H1 (cell line): ENCODE results near the gene MPHOSPH9. TPM values are rescaled to one million over a fixed set of nuclear protein-coding genes. Genes with fewer than 3 reads are reported as not detected.
A peak's percentile ranks its signal among the peaks of the same experiment; 100 is the strongest.

Experiments used
- CTCF ChIA-PET: fragments of 300-600 bp; sonication (Branson Sonifier 250); formaldehyde crosslinking; loops from one replicate; lab custom pipeline; 2021; ENCODE audit not compliant: partially characterized antibody; lab: Charles Lee
- POLR2A ChIA-PET: fragments of 300-600 bp; sonication (Branson Sonifier 250); formaldehyde crosslinking; loops from one replicate; lab custom pipeline; 2021; ENCODE audit warnings: inconsistent platforms; ENCODE audit not compliant: partially characterized antibody; lab: Charles Lee
- DNase-seq, 2 experiments: peaks; one replicate each; pipeline versions ENCODE4 v3.0.0 to v3.0.0-alpha.2; 2010 to 2022; ENCODE audit warnings: low spot score in 2 of 2, low read depth in 1 of 2, mixed read lengths in 1 of 2
- FAIRE-seq: peaks from 2 replicates; lab custom pipeline; 2011; peaks lifted over from hg19 to GRCh38; lab: Jason Lieb, UNC
- H2AFZ ChIP-seq: 2 replicates; pipeline ENCODE4 v1.8.1; 2012; ENCODE audit warnings: low read length, inconsistent platforms
- H2AK5ac ChIP-seq: 2 replicates; pipeline ENCODE4 v1.6.1; 2013; ENCODE audit warnings: low read depth, low read length
- H2BK120ac ChIP-seq: replicated peaks from 2 replicates; pipeline ENCODE3; 2013; ENCODE audit warnings: low read depth, low read length, inconsistent platforms
- H2BK12ac ChIP-seq: 2 replicates; pipeline ENCODE4 v1.6.1; 2013; ENCODE audit warnings: low read depth, low read length
- H2BK15ac ChIP-seq: 2 replicates; pipeline ENCODE4 v1.6.1; 2013; ENCODE audit warnings: low read length
- H2BK20ac ChIP-seq: 2 replicates; pipeline ENCODE4 v1.6.1; 2013; ENCODE audit warnings: low read length
- H2BK5ac ChIP-seq: 2 replicates; pipeline ENCODE4 v1.6.1; 2013; ENCODE audit warnings: low read depth, low read length
- H3K14ac ChIP-seq: 2 replicates; pipeline ENCODE4 v1.6.1; 2013; ENCODE audit warnings: inconsistent platforms; ENCODE audit not compliant: insufficient read length
- H3K18ac ChIP-seq: 2 replicates; pipeline ENCODE4 v1.6.1; 2013; ENCODE audit warnings: low read length; ENCODE audit errors: extremely low read depth
- H3K23ac ChIP-seq: 2 replicates; pipeline ENCODE4 v1.6.1; 2013; ENCODE audit warnings: inconsistent platforms; ENCODE audit not compliant: insufficient read length
- H3K23me2 ChIP-seq: 2 replicates; pipeline ENCODE4 v1.6.1; 2013; ENCODE audit warnings: low read depth, low read length
- H3K27ac ChIP-seq: 2 replicates; pipeline ENCODE4 v1.6.1; 2011; ENCODE audit warnings: low read depth, low read length, inconsistent platforms
- H3K27me3 ChIP-seq, 4 experiments: replicated peaks in 1 of 4; 1 replicate in 1 of 4; 2 replicates in 3 of 4; pipeline versions ENCODE4 v1.6.1 to v1.8.1; 2011 to 2013; ENCODE audit warnings: low read length in 3 of 4, mild to moderate bottlenecking in 3 of 4, inconsistent platforms in 2 of 4, mixed read lengths in 2 of 4, moderate library complexity in 1 of 4; ENCODE audit not compliant: control insufficient read depth in 3 of 4, insufficient read depth in 3 of 4; ENCODE audit errors: extremely low read depth in 1 of 4
- H3K36me3 ChIP-seq, 4 experiments: 2 replicates each; pipeline versions ENCODE4 v1.6.1 to v1.8.1; 2011 to 2013; ENCODE audit warnings: mild to moderate bottlenecking in 4 of 4, low read length in 3 of 4, moderate library complexity in 2 of 4, control low read depth in 1 of 4, inconsistent platforms in 1 of 4; ENCODE audit not compliant: insufficient read depth in 4 of 4, control insufficient read depth in 2 of 4
- H3K4ac ChIP-seq: replicated peaks from 2 replicates; pipeline ENCODE3; 2013; ENCODE audit warnings: low read length, low read depth, mixed read lengths, inconsistent platforms; ENCODE audit not compliant: insufficient read length
- H3K4me1 ChIP-seq, 4 experiments: replicated peaks in 1 of 4; 1 replicate in 1 of 4; 2 replicates in 3 of 4; pipeline versions ENCODE4 v1.6.1 to v1.8.1; 2011 to 2013; ENCODE audit warnings: low read length in 3 of 4, inconsistent platforms in 2 of 4, mixed read lengths in 1 of 4; ENCODE audit not compliant: insufficient read depth in 4 of 4, control insufficient read depth in 3 of 4
- H3K4me2 ChIP-seq, 2 experiments: 2 replicates each; pipeline versions ENCODE4 v1.6.1 to v1.8.1; 2011 to 2013; ENCODE audit warnings: low read depth in 2 of 2, low read length in 2 of 2, control low read depth in 1 of 2, inconsistent platforms in 1 of 2, mild to moderate bottlenecking in 1 of 2; ENCODE audit not compliant: insufficient read depth in 1 of 2
- H3K4me3 ChIP-seq, 4 experiments: fragments of 200-600, 300-600 bp in 1 of 4; sonication (generic), shearing (Covaris generic), sonication (Bioruptor Twin) in 1 of 4; 2 replicates each; pipeline versions ENCODE4 v1.5.1 to v1.8.1; 2011 to 2016; ENCODE audit warnings: low read length in 4 of 4, low read depth in 3 of 4, control low read depth in 2 of 4, inconsistent platforms in 2 of 4, mild to moderate bottlenecking in 2 of 4, mixed read lengths in 1 of 4, moderate library complexity in 1 of 4; ENCODE audit not compliant: insufficient read depth in 2 of 4; ENCODE audit errors: extremely low read depth in 1 of 4
- H3K56ac ChIP-seq: replicated peaks from 2 replicates; pipeline ENCODE3; 2013; ENCODE audit warnings: low read depth, mild to moderate bottlenecking, mixed read lengths, low read length, inconsistent platforms; ENCODE audit not compliant: insufficient read length
- H3K79me1 ChIP-seq: 2 replicates; pipeline ENCODE4 v1.6.1; 2013; ENCODE audit warnings: low read depth, low read length, control low read depth
- H3K79me2 ChIP-seq, 2 experiments: 2 replicates each; pipeline versions ENCODE4 v1.6.1 to v1.8.1; 2012 to 2013; ENCODE audit warnings: low read length in 2 of 2, mild to moderate bottlenecking in 2 of 2, inconsistent platforms in 1 of 2; ENCODE audit not compliant: insufficient read depth in 2 of 2, control insufficient read depth in 1 of 2
- H3K9ac ChIP-seq, 4 experiments: replicated peaks in 1 of 4; 1 replicate in 1 of 4; 2 replicates in 3 of 4; pipeline versions ENCODE4 v1.6.1 to v1.8.1; 2011 to 2013; ENCODE audit warnings: low read depth in 3 of 4, low read length in 3 of 4, control low read depth in 2 of 4, mild to moderate bottlenecking in 2 of 4, moderate library complexity in 2 of 4, inconsistent platforms in 1 of 4; ENCODE audit errors: extremely low read depth in 1 of 4
- H3K9me3 ChIP-seq, 2 experiments: 2 replicates each; pipeline versions ENCODE4 v1.6.1 to v1.8.1; 2012 to 2013; ENCODE audit warnings: mild to moderate bottlenecking in 2 of 2, moderate library complexity in 2 of 2, control low read depth in 1 of 2, inconsistent platforms in 1 of 2, low read depth in 1 of 2, low read length in 1 of 2, mixed read lengths in 1 of 2; ENCODE audit not compliant: insufficient read depth in 2 of 2
- H4K20me1 ChIP-seq, 2 experiments: replicated peaks in 1 of 2; 2 replicates each; pipeline versions ENCODE3 to v1.8.1; 2011 to 2013; ENCODE audit warnings: inconsistent platforms in 2 of 2, low read length in 2 of 2, mild to moderate bottlenecking in 1 of 2; ENCODE audit not compliant: insufficient read depth in 2 of 2, control insufficient read depth in 1 of 2
- H4K5ac ChIP-seq: 2 replicates; pipeline ENCODE4 v1.6.1; 2013; ENCODE audit warnings: low read length, low read depth, mixed read lengths, inconsistent platforms; ENCODE audit not compliant: insufficient read length
- H4K8ac ChIP-seq: 2 replicates; pipeline ENCODE4 v1.8.0; 2013; ENCODE audit warnings: mild to moderate bottlenecking, moderate library complexity, low read length, inconsistent platforms; ENCODE audit not compliant: insufficient read depth; ENCODE audit errors: extremely low read depth
- H4K91ac ChIP-seq: replicated peaks from 2 replicates; pipeline ENCODE3; 2013; ENCODE audit warnings: low read length, mixed read lengths, inconsistent platforms; ENCODE audit not compliant: insufficient read length
- CBX5 ChIP-seq: fragments of 300-800, 300-1000 bp; sonication (generic); IDR thresholded peaks from 2 replicates; pipeline ENCODE4 v1.7.1; 2016; ENCODE audit warnings: antibody characterized with exemption, low read length, low read depth
- FOSL1 ChIP-seq: IDR thresholded peaks from 2 replicates; pipeline ENCODE4 v1.6.1; 2011; ENCODE audit warnings: mild to moderate bottlenecking, low read depth, low read length, moderate library complexity; ENCODE audit not compliant: insufficient read depth
- HDAC2 ChIP-seq, 2 experiments: fragments of 300-600 bp in 1 of 2; sonication (generic) in 1 of 2; IDR thresholded peaks; 2 replicates each; pipeline ENCODE4 v1.6.1; 2011 to 2012; ENCODE audit warnings: low read depth in 2 of 2, low read length in 2 of 2, mild to moderate bottlenecking in 2 of 2, moderate library complexity in 2 of 2, borderline replicate concordance in 1 of 2, inconsistent platforms in 1 of 2
- JUND ChIP-seq: IDR thresholded peaks from 2 replicates; pipeline ENCODE4 v1.6.1; 2011; ENCODE audit warnings: mild to moderate bottlenecking, improper control_type of control experiment, low read length
- POU5F1 ChIP-seq: IDR thresholded peaks from 2 replicates; pipeline ENCODE4 v1.6.1; 2011; ENCODE audit warnings: low read depth, mild to moderate bottlenecking, low read length, moderate library complexity
- RNF2 ChIP-seq: fragments of 200-900, 300-1000 bp; sonication (generic); IDR thresholded peaks from 2 replicates; pipeline ENCODE4 v1.7.1; 2016; ENCODE audit warnings: borderline replicate concordance, low read depth, mild to moderate bottlenecking, antibody characterized with exemption, low read length; ENCODE audit not compliant: poor library complexity, severe bottlenecking; ENCODE audit errors: missing control alignments
- SIRT6 ChIP-seq: IDR thresholded peaks from one replicate; pipeline ENCODE4 v1.7.1; 2012; ENCODE audit warnings: low read length, inconsistent platforms
- SP2 ChIP-seq: IDR thresholded peaks from 2 replicates; pipeline ENCODE4 v1.6.1; 2012; ENCODE audit warnings: mild to moderate bottlenecking, low read length, inconsistent platforms
- SP4 ChIP-seq: IDR thresholded peaks from 2 replicates; pipeline ENCODE4 v1.6.1; 2012; ENCODE audit warnings: low read length, inconsistent platforms
- SRF ChIP-seq: IDR thresholded peaks from 2 replicates; pipeline ENCODE4 v1.6.1; 2011; ENCODE audit warnings: mild to moderate bottlenecking, low read depth, low read length, moderate library complexity
- SUZ12 ChIP-seq: fragments of 200-600 bp; sonication (generic); IDR thresholded peaks from 2 replicates; pipeline ENCODE4 v1.6.1; 2012; ENCODE audit warnings: mild to moderate bottlenecking, inconsistent platforms, low read length, moderate library complexity, mixed read lengths
- TAF1 ChIP-seq: IDR thresholded peaks from 2 replicates; pipeline ENCODE4 v1.6.1; 2011; ENCODE audit warnings: mild to moderate bottlenecking, low read depth, low read length
- TCF12 ChIP-seq: IDR thresholded peaks from 2 replicates; pipeline ENCODE4 v1.6.1; 2011; ENCODE audit warnings: low read depth, mild to moderate bottlenecking, low read length
- WGBS, 2 experiments: shearing (Covaris generic) in 1 of 2; methylation state at CpG; one replicate each; pipeline versions ENCODE4 v1.1.6 to v1.1.7; 2013 to 2015; ENCODE audit warnings: low lambda C conversion rate in 2 of 2, mixed read lengths in 2 of 2, inconsistent platforms in 1 of 2, low coverage in 1 of 2, missing lambda C conversion rate in 1 of 2; ENCODE audit not compliant: insufficient replicate concordance in 2 of 2, insufficient coverage in 1 of 2, insufficient read length in 1 of 2; ENCODE audit errors: extremely low coverage in 1 of 2, missing lambda C conversion rate in 1 of 2; 5-methylcytosine and 5-hydroxymethylcytosine counted together
- polyA plus RNA-seq, 7 experiments: library from polyadenylated mRNA; depleted of rRNA in 3 of 7; stranded (reverse) in 5 of 7; unstranded in 2 of 7; fragments of >200 nt in 5 of 7; fragments of 200-250 nt in 2 of 7; gene quantifications; 1 replicate in 5 of 7; 2 replicates in 1 of 7; 4 replicates in 1 of 7; pipeline versions ENCODE4 v1.2.1 to v1.2.3, GENCODE V29; 2011 to 2013; ENCODE audit warnings: missing spikeins in 2 of 7, mixed read lengths in 2 of 7
- total RNA-seq: library from RNA; stranded (reverse); fragmentation: NEBNext Ultra II Directional; extraction: Animal tissue kit (Norgen Biotek cat#: 25700); gene quantifications from 2 replicates; pipeline ENCODE4 v1.2.1, GENCODE V29; 2021

The MPHOSPH9 gene
- total and polyA plus RNA-seq, 2 of the 8 experiments (the other 6 are each of a cell fraction or from before 2014, with no cell fraction given) = 8.8 to 48.8 TPM

- Histone ChIP-seq H4K91ac (no peak overlapping the region), H3K9ac (no peak overlapping the region), H3K9me3 (no peaks in the 10 kb centered on the region), H2AFZ (no peak overlapping the region), H3K4me2 (no peak overlapping the region), H4K20me1 (peaks cover 11 to 13% of the 10 kb centered on the region in 2 experiments), H3K4ac (no peak overlapping the region), H2BK12ac (0 out of 2 replicates have a peak overlapping the region, but pooled peaks have one; percentile 9), H3K23ac (no peak overlapping the region), H3K27me3 (no peaks in the 10 kb centered on the region), H4K5ac (no peak overlapping the region), H3K23me2 (peaks cover 9% of the 10 kb centered on the region), H3K14ac (no peak overlapping the region), H2BK20ac (no peak overlapping the region), H3K56ac (no peak overlapping the region), H4K8ac (peak overlapping the region; percentile 69; the same call in 1 of the 2 replicates), H2BK120ac (no peak overlapping the region), H2AK5ac (no peak overlapping the region), H3K27ac (peak overlapping the region; percentile 28; the same call in 1 of the 2 replicates), H3K4me3 (no peak overlapping the region), H3K18ac (no peak overlapping the region), H3K4me1 (peaks cover 0 to 15% (median 13%) of the 10 kb centered on the region in 4 experiments; a peak in 6 of 7 replicates), H3K36me3 (peaks cover 6 to 30% (median 22%) of the 10 kb centered on the region in 4 experiments; a peak in 7 of 8 replicates), H2BK5ac (peak overlapping the region; percentile 18; the same call in 1 of the 2 replicates), H3K79me1 (peaks cover 9% of the 10 kb centered on the region), H2BK15ac (no peak overlapping the region), H3K79me2 (peaks cover 0 to 60% of the 10 kb centered on the region in 2 experiments; a peak in 2 of 4 replicates)
- ChIA-PET POLR2A (interaction anchor here (0.8 to 5.2 kb wide), 8 partner anchors 10 to 353 kb away, joined by 3 to 42 read pairs (median 4); partner anchors contain the start of genes DDX55, MPHOSPH9, MTRFR and SBNO1), CTCF (interaction anchor here (0.6 to 1.4 kb wide), 5 partner anchors 14 to 98 kb away, joined by 3 to 8 read pairs (median 4); no protein-coding TSS in a partner anchor)
- FAIRE-seq (no peak), DNase-seq (no peak)
- WGBS, 2 experiments = 94% methylated on average over 7 of the region's 7 CpGs; no CpG with 5 or more reads in 1 of the 2 experiments
- no peak for TF ChIP-seq SRF
- TF ChIP-seq TCF12 = no peak
- no peak for TF ChIP-seq TAF1
- TF ChIP-seq POU5F1 = no peak
- no peak for TF ChIP-seq SUZ12
- TF ChIP-seq CBX5 = no peak
- TF ChIP-seq SP4 = no peak
- TF ChIP-seq FOSL1 = no peak
- no peak for TF ChIP-seq RNF2
- TF ChIP-seq SIRT6 = no peak
- no peak for TF ChIP-seq HDAC2 (IDR thresholded peaks at IDR 0.05; ENCODE audit: borderline replicate concordance in 1 of 2, low read depth in 2 of 2, low read length in 2 of 2)
- no peak for TF ChIP-seq SP2
- TF ChIP-seq JUND = no peak
Observed at GRCh38 chr12:123267335-123267920, 34.5 kb upstream of the MPHOSPH9 start.
